ENCODE results near the gene LPCAT1. TPM values are rescaled to one million over a fixed set of nuclear protein-coding genes. Genes with fewer than 3 reads are reported as not detected.

The LPCAT1 gene
- total RNA-seq, 4 donors from 2014 or later = 7.7 to 44.8 (median 12.0) TPM

DNA sequence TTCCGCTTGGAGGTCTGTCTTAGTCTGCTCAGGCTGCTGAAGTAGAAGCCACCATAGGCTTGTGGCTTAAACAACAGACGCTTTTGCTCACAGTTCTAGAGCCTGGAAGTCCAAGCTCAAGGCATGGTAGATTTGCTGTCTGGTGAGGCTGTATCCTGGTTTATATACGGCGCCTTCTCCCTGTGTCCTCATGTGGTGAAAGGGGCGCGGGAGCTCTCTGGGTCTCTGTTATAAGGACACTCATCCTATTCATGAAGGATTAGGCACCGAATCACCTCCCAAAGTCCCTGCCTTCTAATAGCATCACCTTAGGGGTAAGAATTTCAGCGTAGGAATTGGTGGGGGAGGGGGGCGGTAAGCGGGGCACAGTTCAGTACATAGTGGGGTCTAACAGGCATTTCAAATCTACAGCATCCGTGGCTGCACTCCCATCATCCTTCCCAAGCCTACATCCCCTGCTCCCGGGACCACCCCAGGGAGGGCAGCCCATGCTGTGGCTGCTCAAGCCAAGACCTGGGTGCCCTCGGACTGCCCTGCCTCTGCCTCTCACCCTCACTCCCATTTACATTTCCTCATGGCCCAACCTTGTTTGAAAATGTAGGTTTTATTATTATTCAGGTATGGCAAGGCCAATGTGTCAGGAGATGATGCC, 15.1 kb upstream of the LPCAT1 start:
- no peak overlapping the region for H3K4me3 ChIP-seq
- H3K36me3 ChIP-seq = no peaks in the 10 kb centered on the region
- 94 to 95% methylated on average over 8 to 10 of the region's 13 CpGs for WGBS, 2 donors
- H3K27me3 ChIP-seq = no peaks in the 10 kb centered on the region
- no peak for TF ChIP-seq CTCF (IDR thresholded peaks at IDR 0.05)
- no peak for TF ChIP-seq POLR2A (IDR thresholded peaks at IDR 0.05)
- H3K27ac ChIP-seq = peak overlapping the region in 1 of 4 donors; percentile 21
- H3K4me1 ChIP-seq = peaks cover 0 to 41% (median 14%) of the 10 kb centered on the region in 3 donors
- H3K9me3 ChIP-seq = no peaks in the 10 kb centered on the region
- intact Hi-C loops (cut with DNase I) = no loop called here
- no peak for DNase-seq

DNA sequence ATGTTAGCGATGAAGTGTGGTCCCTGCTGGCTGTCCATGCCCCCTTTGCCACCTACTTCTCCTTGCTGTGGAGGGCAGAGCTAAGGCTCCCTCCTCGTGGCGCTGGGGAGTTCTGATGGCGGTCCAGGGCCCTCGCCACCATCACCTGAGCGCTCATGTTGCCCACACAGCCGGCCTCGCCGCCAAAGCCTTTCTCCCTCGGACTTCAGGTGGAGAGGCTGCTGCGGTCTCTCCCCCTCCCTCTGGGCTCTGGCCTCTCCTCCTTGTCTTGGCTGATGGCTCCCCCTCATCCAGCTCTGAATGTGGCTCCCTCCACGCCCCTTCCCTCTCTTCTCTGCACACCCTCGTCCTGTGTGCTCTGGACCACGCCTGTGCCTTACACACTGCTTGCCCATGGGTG, 14.5 kb upstream of the LPCAT1 start:
- intact Hi-C loops (cut with DNase I) = no loop called here
- 96 to 97% methylated on average over 14 of the region's 14 CpGs for WGBS, 2 donors
- TF ChIP-seq POLR2A (IDR thresholded peaks at IDR 0.05) (no peak), CTCF (IDR thresholded peaks at IDR 0.05) (no peak)

DNA sequence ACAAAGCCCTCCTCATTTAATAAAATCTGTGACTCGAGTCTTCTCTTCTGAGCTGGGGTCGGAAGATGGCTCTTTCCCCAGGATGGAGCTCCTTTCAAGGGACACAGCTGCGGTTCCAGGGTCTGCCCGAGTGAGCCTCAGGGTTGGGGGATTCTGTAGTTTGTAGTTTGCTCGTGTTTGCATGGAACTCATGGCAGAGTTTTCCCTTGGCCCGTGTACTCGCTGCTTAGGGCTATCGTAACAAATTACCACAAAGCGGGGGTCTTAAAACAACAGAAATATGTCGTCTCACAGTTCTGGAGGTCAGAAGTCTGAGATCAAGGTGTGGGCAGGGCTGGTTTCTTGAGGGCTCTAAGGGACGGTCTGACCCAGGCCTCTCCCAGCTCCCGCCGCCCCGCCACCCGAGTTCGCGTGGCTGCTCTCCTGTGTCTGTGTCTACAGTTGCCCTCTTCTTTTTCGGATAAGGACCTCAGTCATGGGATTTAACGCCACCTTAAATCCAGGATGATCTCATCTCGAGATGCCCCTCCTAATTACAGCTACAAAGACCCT, 13.9 kb upstream of the LPCAT1 start:
- Histone ChIP-seq H3K27ac (no peak overlapping the region), H3K9me3 (no peaks in the 10 kb centered on the region), H3K27me3 (no peaks in the 10 kb centered on the region), H3K4me3 (no peak overlapping the region), H3K36me3 (no peaks in the 10 kb centered on the region), H3K4me1 (peaks cover 0 to 33% (median 11%) of the 10 kb centered on the region in 3 donors)
- 94 to 97% methylated on average over 15 to 18 of the region's 20 CpGs for WGBS, 2 donors
- DNase-seq = no peak
- TF ChIP-seq CTCF (IDR thresholded peaks at IDR 0.05) (no peak), POLR2A (IDR thresholded peaks at IDR 0.05) (no peak)
- intact Hi-C loops (cut with DNase I) = no loop called here

More for the DNA sequence above, 14.5 kb upstream of the LPCAT1 start:
- Histone ChIP-seq H3K27me3 (no peaks in the 10 kb centered on the region), H3K9me3 (no peaks in the 10 kb centered on the region), H3K27ac (no peak overlapping the region), H3K4me3 (no peak overlapping the region), H3K4me1 (peaks cover 0 to 36% (median 13%) of the 10 kb centered on the region in 3 donors), H3K36me3 (no peaks in the 10 kb centered on the region)
- no peak for DNase-seq

DNA sequence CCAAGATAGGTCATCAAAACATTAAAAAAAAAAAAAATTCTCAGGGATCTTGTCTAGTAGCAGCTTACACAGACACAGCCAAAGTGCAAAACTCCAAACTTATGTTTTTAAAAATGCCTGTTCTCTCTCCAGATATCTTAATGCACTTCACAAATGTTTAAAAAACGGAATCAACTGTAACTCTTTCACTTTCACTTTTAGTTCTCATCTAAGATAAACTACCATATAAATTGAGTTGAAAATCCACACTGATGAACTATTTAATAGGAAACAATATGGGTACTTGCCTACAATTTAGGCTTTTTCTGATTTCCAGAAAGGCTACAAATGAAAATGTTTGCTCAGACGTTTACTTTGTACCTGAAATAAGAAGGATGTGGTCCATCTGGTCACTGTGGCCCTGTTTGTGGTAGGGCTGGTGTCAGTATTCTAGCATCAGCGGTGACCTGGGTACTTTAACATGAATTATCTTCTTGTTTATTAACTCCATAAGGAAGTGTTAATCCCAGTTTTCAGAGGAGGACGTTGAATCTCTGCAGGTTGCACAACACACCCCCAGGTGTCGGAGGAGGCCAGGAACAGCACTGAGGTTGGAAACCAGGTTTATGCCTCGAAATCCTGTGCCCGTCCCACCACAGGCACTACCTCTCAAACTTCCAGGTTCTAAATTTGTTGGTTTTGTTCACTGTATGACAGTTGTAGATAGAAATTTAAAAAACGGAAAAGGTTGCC, 13.3 kb upstream of the LPCAT1 start:
- Histone ChIP-seq H3K4me3 (peak overlapping the region in 2 of 4 donors; percentile 14 to 43), H3K27ac (peak overlapping the region in 1 of 4 donors; percentile 61), H3K27me3 (no peaks in the 10 kb centered on the region), H3K36me3 (no peaks in the 10 kb centered on the region), H3K9me3 (no peaks in the 10 kb centered on the region), H3K4me1 (peaks cover 0 to 27% (median 4%) of the 10 kb centered on the region in 3 donors)
- no peak for TF ChIP-seq POLR2A (IDR thresholded peaks at IDR 0.05)
- TF ChIP-seq CTCF (IDR thresholded peaks at IDR 0.05) = no peak
- intact Hi-C loops (cut with DNase I) = no loop called here
- DNase-seq = no peak
- 52 to 59% methylated on average over 8 of the region's 8 CpGs for WGBS, 2 donors

GRCh38 chr5:1536322-1536845, 12.6 kb upstream of the LPCAT1 start:
- 49 to 60% methylated on average over 8 of the region's 8 CpGs for WGBS, 2 donors
- peaks cover 0 to 20% (median 0%) of the 10 kb centered on the region in 3 donors for H3K4me1 ChIP-seq
- peak overlapping the region in 2 of 4 donors; percentile 36 to 61 for H3K27ac ChIP-seq
- TF ChIP-seq POLR2A (IDR thresholded peaks at IDR 0.05) = no peak
- no peak for TF ChIP-seq CTCF (IDR thresholded peaks at IDR 0.05)
- no peaks in the 10 kb centered on the region for H3K27me3 ChIP-seq
- DNase-seq = no peak
- no peaks in the 10 kb centered on the region for H3K36me3 ChIP-seq
- intact Hi-C loops (cut with DNase I) = no loop called here
- no peaks in the 10 kb centered on the region for H3K9me3 ChIP-seq
- H3K4me3 ChIP-seq = peak overlapping the region in 2 of 4 donors; percentile 14 to 43
